PC-3 (cell line): ENCODE results near the gene BCKDHB.

Experiments
- CTCF ChIP-seq: fragments of 300-600 bp; sonication (generic); conservative IDR thresholded peaks from 2 replicates; pipeline ENCODE4 v1.5.1; 2017; ENCODE audit warnings: antibody characterized with exemption, low read depth, mild to moderate bottlenecking, low read length
- EZH2 ChIP-seq: fragments of 300-600 bp; sonication (generic); IDR thresholded peaks from one replicate; pipeline ENCODE4 v1.6.1; 2017; ENCODE audit warnings: antibody characterized with exemption, mild to moderate bottlenecking, low read length; ENCODE audit not compliant: unreplicated experiment

DNA sequence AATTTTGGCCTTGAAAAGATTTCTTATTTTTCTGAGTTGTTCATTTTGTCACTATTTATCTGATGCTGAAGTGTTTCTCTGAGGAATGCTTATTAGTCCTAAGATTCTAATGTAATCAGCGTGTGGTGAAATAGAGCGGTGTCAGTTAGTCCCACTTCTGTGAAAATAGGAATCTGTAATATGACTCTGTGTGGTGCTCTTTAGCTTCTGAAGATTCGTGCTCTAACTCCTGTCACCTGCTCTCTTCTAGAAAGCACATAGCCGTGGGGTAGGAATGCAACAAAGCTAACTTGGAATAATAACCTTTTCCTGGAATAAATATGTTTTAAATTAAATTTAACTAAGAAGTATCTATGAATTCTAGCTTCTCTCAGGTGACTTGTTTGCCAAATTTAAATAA, 90.4 kb downstream of the BCKDHB start:
- TF ChIP-seq CTCF: no peak
- no peak for TF ChIP-seq EZH2
